HepG2 (cell line): ENCODE measurements around the gene WFDC10A. TPM values are rescaled to one million over a fixed set of nuclear protein-coding genes. Genes with fewer than 3 reads are reported as not detected.

ENCODE experiments used
- ATAC-seq: fragments of 200-7000 bp; cut with Tn5 transposase; 3 replicates; pipeline ENCODE4 v1.9.1; 2020; ENCODE audit warnings: mild to moderate bottlenecking, moderate library complexity
- BruUV-seq: library from RNA; stranded (reverse); fragments of 400-500 nt; replicated peaks from 2 replicates; lab custom pipeline; 2021; lab: Mats Ljungman, UMichigan
- CTCF ChIA-PET: fragments of 300-600 bp; formaldehyde crosslinking; extraction: SDS; loops from one replicate; lab custom pipeline; 2021; ENCODE audit warnings: low total read pairs, inconsistent platforms, low intra/inter-chr PET ratio; lab: Yijun Ruan, JAX
- POLR2A ChIA-PET: fragments of 350-600 bp; sonication (Branson Sonifier 250); formaldehyde crosslinking; loops from one replicate; lab custom pipeline; 2020; ENCODE audit warnings: antibody characterized with exemption, inconsistent platforms; lab: Yijun Ruan, JAX
- DNase-seq: peaks from one replicate; pipeline ENCODE4 v3.0.0-alpha.2; 2015; ENCODE audit warnings: low spot score
- FAIRE-seq: peaks from 3 replicates; lab custom pipeline; 2011; peaks lifted over from hg19 to GRCh38; lab: Jason Lieb, UNC
- H2AFZ ChIP-seq: one replicate; pipeline ENCODE4 v1.6.1; 2011; ENCODE audit warnings: low read length, inconsistent platforms
- H3K27ac ChIP-seq: fragments of 300-600 bp; 3 replicates; pipeline ENCODE4 v1.8.0; 2011; ENCODE audit warnings: mixed run types, mild to moderate bottlenecking, mixed read lengths, low read length, inconsistent platforms; ENCODE audit not compliant: insufficient read depth; ENCODE audit errors: extremely low read length
- H3K27me3 ChIP-seq, 2 experiments: fragments of 200-600 bp in 1 of 2; 2 replicates in 1 of 2; 3 replicates in 1 of 2; pipeline versions ENCODE4 v1.6.0 to v1.8.0; 2011; ENCODE audit warnings: low read length in 2 of 2, mild to moderate bottlenecking in 2 of 2, moderate library complexity in 2 of 2, inconsistent platforms in 1 of 2; ENCODE audit not compliant: insufficient read depth in 2 of 2, control insufficient read depth in 1 of 2
- H3K36me3 ChIP-seq, 2 experiments: fragments of 200-600 bp in 1 of 2; replicated peaks in 1 of 2; 2 replicates in 1 of 2; 3 replicates in 1 of 2; pipeline versions ENCODE4 v1.5.1 to v1.8.0; 2011; ENCODE audit warnings: low read length in 2 of 2, inconsistent platforms in 1 of 2; ENCODE audit not compliant: insufficient read depth in 2 of 2, control insufficient read depth in 1 of 2
- H3K4me1 ChIP-seq: 2 replicates; pipeline ENCODE4 v1.5.1; 2012; ENCODE audit warnings: low read length, inconsistent platforms; ENCODE audit not compliant: insufficient read depth
- H3K4me2 ChIP-seq: 2 replicates; pipeline ENCODE4 v1.6.0; 2011; ENCODE audit warnings: low read depth, low read length, inconsistent platforms
- H3K4me3 ChIP-seq, 3 experiments: fragments of 200-600 bp in 1 of 3; sonication (generic), shearing (Covaris generic) in 1 of 3; replicated peaks in 1 of 3; 2 replicates each; pipeline ENCODE4 v1.5.1; 2011 to 2016; ENCODE audit warnings: low read length in 3 of 3, inconsistent platforms in 2 of 3, low read depth in 2 of 3, mild to moderate bottlenecking in 2 of 3, control low read depth in 1 of 3, mixed read lengths in 1 of 3; ENCODE audit not compliant: insufficient read depth in 1 of 3
- H3K79me2 ChIP-seq: one replicate; pipeline ENCODE4 v1.6.1; 2011; ENCODE audit warnings: low read length, inconsistent platforms; ENCODE audit not compliant: insufficient read depth
- H3K9ac ChIP-seq: 2 replicates; pipeline ENCODE4 v1.6.0; 2011; ENCODE audit warnings: mild to moderate bottlenecking, low read depth, low read length, inconsistent platforms; ENCODE audit not compliant: insufficient read depth
- H3K9me3 ChIP-seq: 2 replicates; pipeline ENCODE4 v1.5.1; 2012; ENCODE audit warnings: mild to moderate bottlenecking, low read length
- H4K20me1 ChIP-seq: 2 replicates; pipeline ENCODE4 v1.6.0; 2011; ENCODE audit warnings: inconsistent platforms, mild to moderate bottlenecking, low read length, moderate library complexity; ENCODE audit not compliant: insufficient read depth
- ARNT2 ChIP-seq: sonication (generic); formaldehyde crosslinking; IDR thresholded peaks from 2 replicates; pipeline ENCODE4 v1.8.0; 2022; ENCODE audit warnings: mild to moderate bottlenecking, low read depth, missing genetic modification reagents, moderate library complexity
- ATF2 ChIP-seq: sonication (generic); formaldehyde crosslinking; IDR thresholded peaks from 2 replicates; pipeline ENCODE4 v1.4.0; 2020; ENCODE audit warnings: missing genetic modification reagents
- BCL6 ChIP-seq: IDR thresholded peaks from 2 replicates; pipeline ENCODE4 v1.6.1; 2016; ENCODE audit warnings: missing genetic modification reagents, missing compliant biosample characterization
- DMAP1 ChIP-seq: IDR thresholded peaks from 2 replicates; pipeline ENCODE4 v1.6.1; 2016
- DNMT1 ChIP-seq: sonication (generic); formaldehyde crosslinking; IDR thresholded peaks from 2 replicates; pipeline ENCODE4 v1.5.1; 2020; ENCODE audit warnings: mild to moderate bottlenecking, missing genetic modification reagents
- EEA1 ChIP-seq: sonication (generic); formaldehyde crosslinking; IDR thresholded peaks from 2 replicates; pipeline ENCODE4 v1.5.1; 2020; ENCODE audit warnings: mild to moderate bottlenecking, missing genetic modification reagents, borderline replicate concordance
- HMG20A ChIP-seq: IDR thresholded peaks from 2 replicates; pipeline ENCODE4 v1.6.1; 2016; ENCODE audit warnings: borderline replicate concordance
- JUND ChIP-seq: sonication (generic); formaldehyde crosslinking; IDR thresholded peaks from 2 replicates; pipeline ENCODE4 v1.8.0; 2022; ENCODE audit warnings: mild to moderate bottlenecking, missing genetic modification reagents
- NRL ChIP-seq: sonication (generic); formaldehyde crosslinking; IDR thresholded peaks from 2 replicates; pipeline ENCODE4 v1.5.0; 2020; ENCODE audit warnings: missing genetic modification reagents, mild to moderate bottlenecking, moderate library complexity, borderline replicate concordance
- SIN3A ChIP-seq: IDR thresholded peaks from 2 replicates; pipeline ENCODE4 v1.6.1; 2011; ENCODE audit warnings: low read depth, mild to moderate bottlenecking, control low read depth, low read length, borderline replicate concordance
- SOX13 ChIP-seq, 3 experiments: fragments of 450-650 bp in 1 of 3; sonication (generic) in 1 of 3; formaldehyde crosslinking in 1 of 3; IDR thresholded peaks in 2 of 3; conservative IDR thresholded peaks in 1 of 3; 2 replicates each; pipeline versions ENCODE4 v1.5.0 to v1.6.1; 2016 to 2020; ENCODE audit warnings: antibody characterized with exemption in 1 of 3, mild to moderate bottlenecking in 1 of 3, missing compliant biosample characterization in 1 of 3, missing genetic modification reagents in 1 of 3, moderate library complexity in 1 of 3
- ZBED4 ChIP-seq: sonication (generic); formaldehyde crosslinking; IDR thresholded peaks from 2 replicates; pipeline ENCODE4 v1.4.0; 2020; ENCODE audit warnings: missing genetic modification reagents, borderline replicate concordance
- ZNF331 ChIP-seq: sonication (generic); formaldehyde crosslinking; IDR thresholded peaks from 2 replicates; pipeline ENCODE4 v1.4.0; 2020; ENCODE audit warnings: missing genetic modification reagents
- ZNF333 ChIP-seq: sonication (generic); formaldehyde crosslinking; IDR thresholded peaks from 2 replicates; pipeline ENCODE4 v1.4.0; 2020; ENCODE audit warnings: mild to moderate bottlenecking, missing genetic modification reagents, borderline replicate concordance
- ZNF34 ChIP-seq: sonication (generic); formaldehyde crosslinking; IDR thresholded peaks from 2 replicates; pipeline ENCODE4 v1.4.0; 2020; ENCODE audit warnings: mild to moderate bottlenecking, missing genetic modification reagents, borderline replicate concordance
- ZNF343 ChIP-seq: sonication (generic); formaldehyde crosslinking; IDR thresholded peaks from 2 replicates; pipeline ENCODE4 v1.4.0; 2020; ENCODE audit warnings: mild to moderate bottlenecking, missing genetic modification reagents
- ZNF383 ChIP-seq: sonication (generic); formaldehyde crosslinking; IDR thresholded peaks from 2 replicates; pipeline ENCODE4 v1.4.0; 2020; ENCODE audit warnings: missing genetic modification reagents, mild to moderate bottlenecking, borderline replicate concordance
- ZNF572 ChIP-seq: sonication (generic); formaldehyde crosslinking; IDR thresholded peaks from 2 replicates; pipeline ENCODE4 v1.5.1; 2020; ENCODE audit warnings: mild to moderate bottlenecking, missing genetic modification reagents
- ZNF773 ChIP-seq: sonication (generic); formaldehyde crosslinking; IDR thresholded peaks from 2 replicates; pipeline ENCODE4 v1.4.0; 2020; ENCODE audit warnings: missing genetic modification reagents, borderline replicate concordance
- WGBS: methylation state at CpG from one replicate; pipeline ENCODE4 v1.1.6; 2017; ENCODE audit warnings: low lambda C conversion rate; 5-methylcytosine and 5-hydroxymethylcytosine counted together
- in situ Hi-C: cut with HindIII; loops from 2 replicates; pipeline ENCODE4 v1.10.0; 2017; ENCODE audit warnings: low pct_unique_long_range_greater_than_20kb; ENCODE audit not compliant: extremely low pct_ligation_motif_present
- intact Hi-C: fragments of 100-400 bp; cut with micrococcal nuclease; formaldehyde crosslinking; loops from one replicate; pipeline ENCODE4 v1.10.0; 2022; ENCODE audit not compliant: unreplicated experiment
- polyA plus RNA-seq, 8 experiments: library from polyadenylated mRNA; depleted of rRNA in 3 of 8; stranded (reverse) in 7 of 8; unstranded in 1 of 8; fragments of >200 nt; fragmentation: Illumina TruSeq in 4 of 8; extraction: Trizol in 4 of 8; gene quantifications; 2 replicates each; pipeline versions ENCODE4 v1.2.1 to v1.2.3, GENCODE V29; 2011 to 2016; ENCODE audit warnings: low read depth in 4 of 8, missing spikeins in 1 of 8, mixed read lengths in 1 of 8; ENCODE audit not compliant: insufficient read depth in 1 of 8
- total RNA-seq, 5 experiments: library from RNA; depleted of rRNA; stranded (reverse); fragments of >200 nt; fragmentation: Illumina TruSeq; extraction: Trizol; gene quantifications; 2 replicates each; pipeline ENCODE4 v1.2.3, GENCODE V29; 2016; ENCODE audit warnings: low read depth in 1 of 5

WFDC10A gene
- total and polyA plus RNA-seq, 2 of the 13 experiments (the other 11 are each of a cell fraction or from before 2014, with no cell fraction given), result not detected

GRCh38 chr20:45621593-45621992 is 7.9 kb upstream of the WFDC10A start (continued):
- TF ChIP-seq ZNF331 (CRISPR knock-in tag), result peak; percentile 72; the same call in 1 of the 2 replicates
- no peak for TF ChIP-seq ZNF773 (CRISPR knock-in tag)
- peak; percentile 36; the same call in 1 of the 2 replicates for TF ChIP-seq SOX13 (IDR thresholded peaks at IDR 0.05)
- peak in 1 of 2 experiments; percentile 59; a peak in 2 of 4 replicates for TF ChIP-seq SOX13 (CRISPR knock-in tag; conservative IDR thresholded peaks at IDR 0.05 in 1 of 2, IDR thresholded peaks at IDR 0.05 in 1 of 2)

GRCh38 chr20:45626540-45626939 is 3.0 kb upstream of the WFDC10A start:
- BruUV-seq, result no TSS peak
- Histone ChIP-seq H3K9me3 (no peaks in the 10 kb centered on the region), H3K4me3 (no peak overlapping the region), H3K4me1 (peaks cover 5% of the 10 kb centered on the region), H4K20me1 (no peaks in the 10 kb centered on the region), H3K9ac (no peak overlapping the region), H3K79me2 (no peaks in the 10 kb centered on the region), H3K27me3 (no peaks in the 10 kb centered on the region; a peak in 1 of 5 replicates), H2AFZ (no peak overlapping the region), H3K27ac (no peak overlapping the region), H3K36me3 (no peaks in the 10 kb centered on the region), H3K4me2 (no peak overlapping the region)
- DNase-seq (no peak), FAIRE-seq (peak; percentile 26), ATAC-seq (no peak)
- CTCF ChIA-PET, result no interaction called here
- WGBS, result 2% methylated on average over 2 of the region's 2 CpGs
- POLR2A ChIA-PET, result no interaction called here
- in situ Hi-C loops (no loop called here), intact Hi-C loops (no loop called here)
- no peak for TF ChIP-seq ZNF572 (CRISPR knock-in tag)
- no peak for TF ChIP-seq HMG20A (CRISPR knock-in tag)
- TF ChIP-seq BCL6 (CRISPR knock-in tag), result no peak
- no peak for TF ChIP-seq DNMT1 (CRISPR knock-in tag)
- TF ChIP-seq ZNF343, result no peak
- TF ChIP-seq ARNT2 (CRISPR knock-in tag), result no peak
- no peak for TF ChIP-seq ATF2 (CRISPR knock-in tag)
- TF ChIP-seq ZNF383 (CRISPR knock-in tag), result no peak
- no peak for TF ChIP-seq ZBED4 (CRISPR knock-in tag)
- TF ChIP-seq SIN3A, result no peak
- TF ChIP-seq EEA1 (CRISPR knock-in tag), result no peak
- TF ChIP-seq ZNF34 (CRISPR knock-in tag), result no peak
- TF ChIP-seq DMAP1 (CRISPR knock-in tag), result no peak
- TF ChIP-seq ZNF333 (CRISPR knock-in tag), result no peak
- TF ChIP-seq NRL (CRISPR knock-in tag), result no peak
- no peak for TF ChIP-seq JUND (CRISPR knock-in tag)
